GM06990 (cell line): ENCODE results near the gene ATG7.
"Not testable (repeated sequence)": the region's sequence is repeated elsewhere in the genome, so short reads cannot be mapped to it uniquely, and the experiment has no call there.

Source experiments
- DNase-seq: peaks from one replicate; pipeline ENCODE4 v3.0.0-alpha.2; 2011; ENCODE audit not compliant: insufficient read length; ENCODE audit errors: extremely low read depth
- H3K27me3 ChIP-seq: replicated peaks from 2 replicates; pipeline ENCODE4 v1.6.0; 2011; ENCODE audit warnings: low read length; ENCODE audit not compliant: control insufficient read depth, insufficient read depth
- H3K36me3 ChIP-seq: 2 replicates; pipeline ENCODE4 v1.5.1; 2011; ENCODE audit warnings: low read length; ENCODE audit not compliant: control insufficient read depth, insufficient read depth
- H3K4me3 ChIP-seq: replicated peaks from 2 replicates; pipeline ENCODE4 v1.5.1; 2011; ENCODE audit warnings: low read depth, mild to moderate bottlenecking, control low read depth, low read length
- TF ChIP-seq, protein P1 (sequence below): IDR thresholded peaks from 2 replicates; pipeline ENCODE4 v1.5.1; 2011; ENCODE audit warnings: low read length, control low read depth, mild to moderate bottlenecking, inconsistent platforms; ENCODE audit not compliant: insufficient read depth, poor library complexity, severe bottlenecking

Gene ATG7

DNA sequence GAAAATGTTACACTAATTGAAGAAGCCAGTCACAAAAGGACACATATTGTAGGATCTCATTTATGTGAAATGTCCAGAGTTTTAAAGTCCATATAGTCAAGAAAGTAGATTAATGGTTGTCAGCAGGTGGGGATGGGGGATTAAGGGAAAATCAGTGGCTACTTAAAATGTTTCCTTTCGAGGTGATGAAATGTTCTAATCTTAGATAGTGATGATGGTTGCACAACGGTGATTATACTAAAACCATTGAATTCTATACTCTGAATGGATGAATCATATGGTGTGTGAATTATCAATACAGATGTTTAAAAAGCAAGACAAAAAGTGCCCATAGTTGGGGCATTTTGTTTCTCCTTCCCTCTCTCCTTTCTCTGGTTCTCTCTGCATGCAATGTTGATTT lies 164.6 kb downstream of the ATG7 start:
- TF ChIP-seq, protein P1, sequence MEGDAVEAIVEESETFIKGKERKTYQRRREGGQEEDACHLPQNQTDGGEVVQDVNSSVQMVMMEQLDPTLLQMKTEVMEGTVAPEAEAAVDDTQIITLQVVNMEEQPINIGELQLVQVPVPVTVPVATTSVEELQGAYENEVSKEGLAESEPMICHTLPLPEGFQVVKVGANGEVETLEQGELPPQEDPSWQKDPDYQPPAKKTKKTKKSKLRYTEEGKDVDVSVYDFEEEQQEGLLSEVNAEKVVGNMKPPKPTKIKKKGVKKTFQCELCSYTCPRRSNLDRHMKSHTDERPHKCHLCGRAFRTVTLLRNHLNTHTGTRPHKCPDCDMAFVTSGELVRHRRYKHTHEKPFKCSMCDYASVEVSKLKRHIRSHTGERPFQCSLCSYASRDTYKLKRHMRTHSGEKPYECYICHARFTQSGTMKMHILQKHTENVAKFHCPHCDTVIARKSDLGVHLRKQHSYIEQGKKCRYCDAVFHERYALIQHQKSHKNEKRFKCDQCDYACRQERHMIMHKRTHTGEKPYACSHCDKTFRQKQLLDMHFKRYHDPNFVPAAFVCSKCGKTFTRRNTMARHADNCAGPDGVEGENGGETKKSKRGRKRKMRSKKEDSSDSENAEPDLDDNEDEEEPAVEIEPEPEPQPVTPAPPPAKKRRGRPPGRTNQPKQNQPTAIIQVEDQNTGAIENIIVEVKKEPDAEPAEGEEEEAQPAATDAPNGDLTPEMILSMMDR, result no peak
- no peaks in the 10 kb centered on the region for H3K27me3 ChIP-seq
- H3K36me3 ChIP-seq, result peaks cover 2% of the 10 kb centered on the region; the same call in 1 of the 2 replicates
- no peak for DNase-seq
- no peak overlapping the region for H3K4me3 ChIP-seq

DNA sequence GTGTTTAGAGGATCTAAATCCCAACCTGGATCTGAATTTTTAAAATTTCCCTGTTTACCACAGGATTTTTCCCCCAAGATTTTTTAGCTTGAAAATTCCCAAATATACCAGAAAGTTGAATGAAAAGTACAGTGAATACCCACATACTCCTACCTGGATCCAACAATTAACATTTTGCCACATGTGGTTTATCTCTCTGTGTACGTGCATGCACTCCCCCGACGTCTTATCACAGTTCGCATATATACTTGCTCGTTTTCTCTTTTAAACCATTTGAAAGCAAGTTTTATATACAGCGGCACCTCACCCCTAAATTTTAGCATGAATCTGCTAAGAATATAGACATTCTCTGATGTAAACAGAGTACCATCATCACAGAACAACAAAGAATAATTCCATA lies 165.3 kb downstream of the ATG7 start:
- TF ChIP-seq, protein P1, result no peak
- DNase-seq, result no peak
- Histone ChIP-seq H3K4me3 (no peak overlapping the region), H3K27me3 (no peaks in the 10 kb centered on the region), H3K36me3 (peaks cover 2% of the 10 kb centered on the region; the same call in 1 of the 2 replicates)

DNA sequence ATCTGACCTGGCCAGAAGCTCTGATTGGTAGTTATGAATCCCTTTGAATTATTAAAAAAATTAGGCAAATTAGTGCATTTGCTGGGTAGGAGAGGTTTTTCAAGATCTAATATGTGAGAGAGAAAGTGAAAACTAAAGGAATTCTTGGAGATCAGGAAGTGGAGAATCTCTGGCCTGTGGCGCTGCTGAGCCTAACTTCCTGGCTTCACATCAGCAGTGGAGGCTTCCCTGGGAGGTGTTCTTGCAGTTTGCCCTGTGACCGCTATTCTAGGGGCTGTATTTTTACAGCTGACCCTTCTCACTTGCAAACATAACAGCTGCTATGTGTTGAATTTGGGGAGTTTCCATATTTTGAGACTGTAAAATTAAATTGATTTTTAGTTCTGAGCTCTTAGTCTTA lies 166.4 kb downstream of the ATG7 start:
- DNase-seq, result no peak
- H3K27me3 ChIP-seq, result no peaks in the 10 kb centered on the region
- TF ChIP-seq, protein P1, result no peak
- H3K36me3 ChIP-seq, result peaks cover 2% of the 10 kb centered on the region; the same call in 1 of the 2 replicates
- H3K4me3 ChIP-seq, result no peak overlapping the region

DNA sequence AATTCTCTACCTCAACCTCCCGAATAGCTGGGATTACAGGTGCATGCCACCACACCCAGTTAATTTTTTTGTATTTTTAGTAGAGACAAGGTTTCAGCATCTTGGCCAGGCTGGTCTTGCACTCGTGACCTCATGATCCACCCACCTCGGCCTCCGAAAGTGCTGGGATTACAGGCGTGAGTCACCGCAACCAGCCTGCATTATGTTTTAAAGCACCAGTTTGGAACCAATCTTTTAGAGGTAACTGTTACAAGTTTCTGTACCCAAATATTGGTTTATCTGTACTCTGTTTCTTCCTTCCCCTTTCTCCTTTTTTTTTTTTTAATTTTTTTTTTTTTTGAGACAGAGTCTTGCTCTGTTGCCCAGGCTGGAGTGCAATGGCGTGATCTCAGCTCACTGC lies 169.1 kb downstream of the ATG7 start:
- H3K4me3 ChIP-seq, H3K36me3 ChIP-seq, DNase-seq, H3K27me3 ChIP-seq: not testable (repeated sequence)

DNA sequence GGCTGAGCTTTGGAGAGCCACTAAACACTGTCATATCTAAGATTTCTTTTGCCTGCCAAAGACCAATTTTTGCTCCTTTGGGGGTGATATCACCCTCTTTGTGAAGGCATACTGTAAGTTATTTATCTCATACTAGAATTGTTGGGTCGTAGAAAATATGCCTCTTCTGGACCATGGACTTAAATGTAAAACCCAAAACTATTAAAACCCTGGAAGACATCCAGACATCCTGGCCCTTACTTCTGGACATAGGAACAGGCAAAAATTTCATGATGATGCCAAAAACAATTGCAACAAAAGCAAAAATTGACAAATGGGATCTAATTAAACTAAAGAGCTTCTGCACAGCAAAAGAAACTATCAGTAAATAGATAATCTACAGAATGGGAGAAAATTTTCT lies 172.2 kb downstream of the ATG7 start:
- DNase-seq, result no peak
- TF ChIP-seq, protein P1, result no peak
- no peaks in the 10 kb centered on the region for H3K36me3 ChIP-seq
- no peak overlapping the region for H3K4me3 ChIP-seq
- no peaks in the 10 kb centered on the region for H3K27me3 ChIP-seq

DNA sequence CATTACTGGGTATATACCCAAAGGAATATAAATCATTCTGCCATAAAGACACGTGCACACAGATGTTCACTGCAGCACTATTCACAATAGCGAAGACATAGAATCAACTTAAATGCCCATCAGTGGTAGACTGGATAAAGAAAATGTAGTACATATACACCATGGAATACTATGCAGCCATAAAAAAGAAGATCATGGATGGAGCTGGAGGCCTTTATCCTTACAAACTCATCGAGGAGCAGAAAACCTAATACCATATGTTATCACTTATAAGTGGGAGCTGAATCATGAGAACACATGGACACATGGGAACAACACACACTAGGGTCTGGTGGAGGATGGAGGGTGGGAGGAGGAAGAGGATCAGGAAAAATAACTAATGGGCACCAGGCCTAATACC lies 173.0 kb downstream of the ATG7 start:
- H3K27me3 ChIP-seq, H3K36me3 ChIP-seq, H3K4me3 ChIP-seq, DNase-seq: not testable (repeated sequence)

DNA sequence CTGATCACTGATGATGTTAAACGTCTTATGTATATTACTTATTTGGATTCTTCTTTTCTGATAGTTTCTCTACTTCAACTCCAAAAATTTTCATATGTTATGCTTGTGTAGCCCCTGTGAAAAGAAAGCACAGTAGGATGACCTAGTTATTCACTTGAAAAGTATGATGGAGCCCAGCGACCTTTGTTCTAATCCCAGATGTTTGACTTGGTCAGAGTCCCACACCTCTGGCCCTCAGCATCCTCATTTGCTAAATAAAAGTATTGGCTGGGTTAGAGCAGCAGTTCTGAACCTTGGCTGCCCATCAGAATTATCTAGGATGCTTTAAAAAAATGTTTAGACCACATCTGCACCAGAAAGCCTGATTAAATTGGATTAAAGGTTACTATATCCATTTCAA lies 173.7 kb downstream of the ATG7 start:
- Histone ChIP-seq H3K27me3 (no peaks in the 10 kb centered on the region), H3K4me3 (no peak overlapping the region), H3K36me3 (no peaks in the 10 kb centered on the region)
- TF ChIP-seq, protein P1, result no peak
- DNase-seq, result no peak
